Fibroblast of the aortic adventitia (primary cell): ENCODE data around the gene COL11A1. TPM values are rescaled to one million over a fixed set of nuclear protein-coding genes. Genes with fewer than 3 reads are reported as not detected.

Experiments used
- DNase-seq: peaks from one replicate; pipeline ENCODE4 v3.0.0-alpha.2; 2010; ENCODE audit warnings: low read depth
- H3K4me3 ChIP-seq: 2 replicates; pipeline ENCODE4 v1.5.1; 2011; ENCODE audit warnings: low read depth, mild to moderate bottlenecking, control low read depth, low read length, moderate library complexity
- CTCF ChIP-seq: IDR thresholded peaks from 2 replicates; pipeline ENCODE4 v1.5.1; 2011; ENCODE audit warnings: mild to moderate bottlenecking, low read length, control low read depth, inconsistent platforms; ENCODE audit not compliant: insufficient read depth
- total RNA-seq: library from RNA; depleted of rRNA; stranded (reverse); fragments of >200 nt; gene quantifications from 2 replicates; pipeline ENCODE4 v1.2.3, GENCODE V29; 2012; ENCODE audit warnings: low replicate concordance

COL11A1 gene
- total RNA-seq, 1 donor, result 0.45 TPM

GRCh38 chr1:102977292-102977691 lies 131.0 kb downstream of the COL11A1 start:
- H3K4me3 ChIP-seq, result no peak overlapping the region
- DNase-seq, result no peak
- no peak for TF ChIP-seq CTCF

GRCh38 chr1:102970496-102971078 lies 137.7 kb downstream of the COL11A1 start:
- no peak overlapping the region for H3K4me3 ChIP-seq
- DNase-seq, result peak; percentile 82
- peak; percentile 66 for TF ChIP-seq CTCF

GRCh38 chr1:102967786-102968185 lies 140.5 kb downstream of the COL11A1 start:
- no peak for TF ChIP-seq CTCF
- H3K4me3 ChIP-seq, result no peak overlapping the region
- no peak for DNase-seq

GRCh38 chr1:102961549-102961948 lies 146.8 kb downstream of the COL11A1 start:
- H3K4me3 ChIP-seq, result no peak overlapping the region
- no peak for TF ChIP-seq CTCF
- no peak for DNase-seq

- no peak overlapping the region for H3K4me3 ChIP-seq
- no peak for DNase-seq
- TF ChIP-seq CTCF, result no peak
Observed at GRCh38 chr1:102954576-102954975, 153.7 kb downstream of the COL11A1 start.

GRCh38 chr1:102952400-102952799 lies 155.9 kb downstream of the COL11A1 start:
- DNase-seq, result no peak
- TF ChIP-seq CTCF, result no peak
- H3K4me3 ChIP-seq, result no peak overlapping the region

GRCh38 chr1:102942324-102942723 lies 166.0 kb downstream of the COL11A1 start:
- TF ChIP-seq CTCF, result no peak
- DNase-seq, result no peak

More at GRCh38 chr1:102942324-102942723, 166.0 kb downstream of the COL11A1 start:
- no peak overlapping the region for H3K4me3 ChIP-seq
